ENCODE measurements around the gene FYB1. TPM values are rescaled to one million over a fixed set of nuclear protein-coding genes. Genes with fewer than 3 reads are reported as not detected.

FYB1 gene
- total RNA-seq, 4 donors from 2014 or later: 1.5 to 3.9 (median 3.0) TPM

DNA sequence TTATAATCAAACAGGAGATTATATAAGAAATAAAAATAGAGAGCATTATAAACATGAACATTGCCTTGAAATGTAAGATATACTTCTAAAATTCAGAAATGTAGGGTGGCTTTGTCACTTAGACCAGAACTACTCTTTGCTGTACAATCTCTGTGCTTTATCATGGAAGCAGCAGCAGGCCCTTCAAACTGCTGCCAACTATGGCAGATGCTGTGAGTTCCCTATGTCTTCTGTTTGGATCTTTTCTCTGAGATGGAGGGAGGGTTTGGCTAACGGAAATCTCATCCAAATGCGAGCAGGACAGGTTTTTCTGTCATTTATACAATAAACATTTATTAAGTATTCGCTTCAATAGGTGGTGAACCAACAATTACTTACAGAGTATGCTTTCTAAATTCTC, 110.4 kb downstream of the FYB1 start:
- Histone ChIP-seq H3K4me3 (no peak overlapping the region), H3K4me1 (no peaks in the 10 kb centered on the region), H3K27me3 (no peaks in the 10 kb centered on the region), H3K36me3 (no peaks in the 10 kb centered on the region), H3K27ac (no peak overlapping the region), H3K9me3 (no peaks in the 10 kb centered on the region)
- DNase-seq (ENCODE audit: low spot score in 2 of 2): no peak
- 76% methylated on average over 3 of the region's 3 CpGs for WGBS
- TF ChIP-seq, protein P1, sequence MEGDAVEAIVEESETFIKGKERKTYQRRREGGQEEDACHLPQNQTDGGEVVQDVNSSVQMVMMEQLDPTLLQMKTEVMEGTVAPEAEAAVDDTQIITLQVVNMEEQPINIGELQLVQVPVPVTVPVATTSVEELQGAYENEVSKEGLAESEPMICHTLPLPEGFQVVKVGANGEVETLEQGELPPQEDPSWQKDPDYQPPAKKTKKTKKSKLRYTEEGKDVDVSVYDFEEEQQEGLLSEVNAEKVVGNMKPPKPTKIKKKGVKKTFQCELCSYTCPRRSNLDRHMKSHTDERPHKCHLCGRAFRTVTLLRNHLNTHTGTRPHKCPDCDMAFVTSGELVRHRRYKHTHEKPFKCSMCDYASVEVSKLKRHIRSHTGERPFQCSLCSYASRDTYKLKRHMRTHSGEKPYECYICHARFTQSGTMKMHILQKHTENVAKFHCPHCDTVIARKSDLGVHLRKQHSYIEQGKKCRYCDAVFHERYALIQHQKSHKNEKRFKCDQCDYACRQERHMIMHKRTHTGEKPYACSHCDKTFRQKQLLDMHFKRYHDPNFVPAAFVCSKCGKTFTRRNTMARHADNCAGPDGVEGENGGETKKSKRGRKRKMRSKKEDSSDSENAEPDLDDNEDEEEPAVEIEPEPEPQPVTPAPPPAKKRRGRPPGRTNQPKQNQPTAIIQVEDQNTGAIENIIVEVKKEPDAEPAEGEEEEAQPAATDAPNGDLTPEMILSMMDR (IDR thresholded peaks at IDR 0.05): no peak
- TF ChIP-seq POLR2A (IDR thresholded peaks at IDR 0.05) (no peak), EP300 (IDR thresholded peaks at IDR 0.05) (no peak), POLR2AphosphoS5 (IDR thresholded peaks at IDR 0.05) (no peak)

DNA sequence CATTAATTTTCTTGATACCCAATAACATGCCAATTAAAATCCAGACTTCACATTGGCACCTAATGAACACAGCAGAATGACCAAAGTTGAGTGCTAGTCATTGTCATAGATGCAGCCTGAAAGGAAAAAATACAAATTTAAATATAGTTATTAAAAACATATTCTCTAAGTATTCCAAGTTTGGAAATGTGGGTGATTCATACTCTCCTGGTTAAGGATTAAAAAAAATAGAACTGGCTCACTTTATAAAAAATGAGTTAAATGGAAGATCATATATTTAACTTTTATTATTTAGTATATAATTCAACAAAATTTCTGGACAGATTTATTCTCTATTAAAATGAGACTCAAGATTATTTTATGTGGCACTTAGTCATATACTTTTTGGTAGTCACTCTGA, 112.0 kb downstream of the FYB1 start:
- H3K4me1 ChIP-seq: no peaks in the 10 kb centered on the region
- TF ChIP-seq POLR2A (IDR thresholded peaks at IDR 0.05): no peak
- no peak for TF ChIP-seq POLR2AphosphoS5 (IDR thresholded peaks at IDR 0.05)
- TF ChIP-seq EP300 (IDR thresholded peaks at IDR 0.05): no peak
- TF ChIP-seq, protein P1 (IDR thresholded peaks at IDR 0.05): no peak
- no peak overlapping the region for H3K27ac ChIP-seq
- H3K9me3 ChIP-seq: no peaks in the 10 kb centered on the region
- no peak overlapping the region for H3K4me3 ChIP-seq
- no peaks in the 10 kb centered on the region for H3K27me3 ChIP-seq
- DNase-seq (ENCODE audit: low spot score in 2 of 2): no peak
- H3K36me3 ChIP-seq: no peaks in the 10 kb centered on the region

DNA sequence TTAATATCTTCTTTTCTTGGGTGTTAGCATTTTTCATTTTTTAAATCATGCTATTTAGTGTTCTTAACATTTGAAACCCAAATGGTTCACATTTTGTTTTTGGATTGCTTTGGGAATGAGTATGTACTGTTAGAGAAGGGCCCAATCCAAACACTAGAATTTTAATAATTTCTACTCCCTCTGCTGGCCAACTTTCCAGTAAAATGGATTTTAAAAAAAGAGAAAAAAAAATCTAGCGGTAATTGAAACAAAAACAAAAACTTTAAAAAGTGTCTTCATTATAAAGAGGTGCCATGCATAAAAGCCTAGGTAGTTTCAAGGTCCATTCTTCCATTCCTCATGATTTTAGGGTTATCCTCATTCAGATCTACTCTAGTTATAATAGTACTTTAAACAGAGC, 113.0 kb downstream of the FYB1 start:
- WGBS: 46% methylated on average over 1 of the region's 1 CpG
- Histone ChIP-seq H3K27me3 (no peaks in the 10 kb centered on the region), H3K4me3 (no peak overlapping the region), H3K4me1 (no peaks in the 10 kb centered on the region), H3K9me3 (no peaks in the 10 kb centered on the region), H3K36me3 (no peaks in the 10 kb centered on the region), H3K27ac (no peak overlapping the region)
- no peak for DNase-seq (ENCODE audit: low spot score in 2 of 2)
- TF ChIP-seq EP300 (IDR thresholded peaks at IDR 0.05) (no peak), POLR2A (IDR thresholded peaks at IDR 0.05) (no peak), POLR2AphosphoS5 (IDR thresholded peaks at IDR 0.05) (no peak)
- TF ChIP-seq, protein P1 (IDR thresholded peaks at IDR 0.05): no peak

DNA sequence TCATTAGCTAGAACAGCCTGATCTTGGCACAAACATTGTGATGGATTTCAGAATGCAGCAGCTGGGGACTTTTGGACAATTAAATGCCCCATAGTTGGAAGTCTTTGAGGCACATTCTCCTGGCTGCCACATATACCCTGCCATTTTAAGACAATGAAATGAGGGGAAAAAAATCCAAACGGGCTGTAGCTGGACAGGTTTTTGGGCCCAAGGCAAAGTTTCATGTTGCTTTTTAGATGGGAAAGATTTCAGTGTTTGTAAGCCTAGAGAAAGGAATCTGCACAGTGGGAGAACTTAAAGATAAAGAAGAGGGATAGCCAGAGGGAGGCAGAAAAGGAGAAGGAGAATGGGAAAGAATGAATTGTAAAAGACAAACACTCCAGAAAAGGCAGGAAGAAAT, 115.1 kb downstream of the FYB1 start:
- Histone ChIP-seq H3K27me3 (no peaks in the 10 kb centered on the region), H3K27ac (no peak overlapping the region), H3K4me3 (no peak overlapping the region), H3K9me3 (no peaks in the 10 kb centered on the region), H3K4me1 (no peaks in the 10 kb centered on the region), H3K36me3 (no peaks in the 10 kb centered on the region)
- DNase-seq (ENCODE audit: low spot score in 2 of 2): no peak
- TF ChIP-seq EP300 (IDR thresholded peaks at IDR 0.05) (no peak), POLR2A (IDR thresholded peaks at IDR 0.05) (no peak), POLR2AphosphoS5 (IDR thresholded peaks at IDR 0.05) (no peak)
- TF ChIP-seq, protein P1 (IDR thresholded peaks at IDR 0.05): no peak
- WGBS: 62% methylated on average over 1 of the region's 1 CpG

DNA sequence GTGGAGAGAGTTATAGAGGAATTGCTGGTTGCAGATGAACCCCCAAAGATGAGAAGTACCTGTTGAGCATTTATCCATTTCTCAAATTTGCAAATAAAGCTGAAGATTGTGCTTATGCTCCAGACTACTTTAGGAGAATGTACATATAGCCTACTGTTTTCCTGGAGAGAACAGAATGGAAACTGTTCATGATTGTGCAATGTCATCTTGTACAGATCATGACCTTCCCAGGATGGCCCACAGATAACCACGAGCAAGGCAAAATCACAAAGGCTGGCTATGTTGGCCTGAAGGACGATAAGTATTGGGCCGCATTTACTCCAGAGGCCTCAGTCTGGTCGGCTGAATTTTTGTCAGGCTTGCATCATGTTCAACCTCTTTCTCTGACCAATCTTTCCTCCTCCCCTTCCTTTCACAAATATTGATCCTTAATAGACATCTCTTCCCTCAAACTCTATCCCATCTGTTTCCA, 116.6 kb downstream of the FYB1 start:
- 84% methylated on average over 4 of the region's 4 CpGs for WGBS
- TF ChIP-seq POLR2AphosphoS5 (IDR thresholded peaks at IDR 0.05) (no peak), EP300 (IDR thresholded peaks at IDR 0.05) (no peak), POLR2A (IDR thresholded peaks at IDR 0.05) (no peak)
- TF ChIP-seq, protein P1 (IDR thresholded peaks at IDR 0.05): no peak
- no peak for DNase-seq (ENCODE audit: low spot score in 2 of 2)
- H3K27ac ChIP-seq: no peak overlapping the region
- no peaks in the 10 kb centered on the region for H3K36me3 ChIP-seq
- no peak overlapping the region for H3K4me3 ChIP-seq
- no peaks in the 10 kb centered on the region for H3K27me3 ChIP-seq
- no peaks in the 10 kb centered on the region for H3K4me1 ChIP-seq
- no peaks in the 10 kb centered on the region for H3K9me3 ChIP-seq

Measured in suprapubic skin (tissue), 4 donors.